ENCODE data around the gene ZEB2. TPM values are rescaled to one million over a fixed set of nuclear protein-coding genes. Genes with fewer than 3 reads are reported as not detected.

Gene ZEB2
- total and polyA plus RNA-seq, 2 of the 8 experiments (the other 6 are each of a cell fraction or from before 2014, with no cell fraction given) = 0.38 TPM; not detected in 1

GRCh38 chr2:144516411-144516980 is 3.4 kb downstream of the ZEB2 start (continued):
- TF ChIP-seq ATF3 (IDR thresholded peaks at IDR 0.05; ENCODE audit: insufficient read depth, low read depth, low read length) = no peak
- TF ChIP-seq EZH2 (IDR thresholded peaks at IDR 0.05; ENCODE audit: low read depth, low read length, severe bottlenecking) = peak; percentile 54
- TF ChIP-seq RNF2 (IDR thresholded peaks at IDR 0.05; ENCODE audit: borderline replicate concordance, low read depth, low read length, missing control alignments, poor library complexity, severe bottlenecking) = peak; percentile 1
- TF ChIP-seq KDM4A (IDR thresholded peaks at IDR 0.05; ENCODE audit: low read depth, low read length, severe bottlenecking) = no peak
- no peak for TF ChIP-seq MAX (IDR thresholded peaks at IDR 0.05)
- TF ChIP-seq RBBP5 (IDR thresholded peaks at IDR 0.05; ENCODE audit: borderline replicate concordance, low read depth, low read length) = no peak
- no peak for TF ChIP-seq POU5F1 (IDR thresholded peaks at IDR 0.05; ENCODE audit: low read depth, low read length)
- no peak for TF ChIP-seq E2F6 (IDR thresholded peaks at IDR 0.05)
- TF ChIP-seq NANOG (IDR thresholded peaks at IDR 0.05; ENCODE audit: insufficient read depth, low read depth, low read length, poor library complexity, severe bottlenecking) = no peak
- TF ChIP-seq TAF7 (optimal IDR thresholded peaks at IDR 0.05; ENCODE audit: borderline replicate concordance, low read depth, low read length) = no peak
- TF ChIP-seq KDM1A (IDR thresholded peaks at IDR 0.05; ENCODE audit: borderline replicate concordance, low read length) = peak; percentile 100
- no peak for TF ChIP-seq POLR2AphosphoS5 (IDR thresholded peaks at IDR 0.05; ENCODE audit: low read depth, low read length)
- TF ChIP-seq RAD21 (IDR thresholded peaks at IDR 0.05 in 1 of 2, conservative IDR thresholded peaks at IDR 0.05 in 1 of 2; ENCODE audit: low read depth in 2 of 2, low read length in 2 of 2) = no peak
- no peak for TF ChIP-seq FOSL1 (IDR thresholded peaks at IDR 0.05; ENCODE audit: insufficient read depth, low read depth, low read length)
- no peak for TF ChIP-seq CHD2 (IDR thresholded peaks at IDR 0.05; ENCODE audit: low read length)
